ENCODE measurements around the gene RFWD3. TPM values are rescaled to one million over a fixed set of nuclear protein-coding genes. Genes with fewer than 3 reads are reported as not detected.

The RFWD3 gene
- total RNA-seq, 1 experiment from 2014 or later = 138 TPM

DNA sequence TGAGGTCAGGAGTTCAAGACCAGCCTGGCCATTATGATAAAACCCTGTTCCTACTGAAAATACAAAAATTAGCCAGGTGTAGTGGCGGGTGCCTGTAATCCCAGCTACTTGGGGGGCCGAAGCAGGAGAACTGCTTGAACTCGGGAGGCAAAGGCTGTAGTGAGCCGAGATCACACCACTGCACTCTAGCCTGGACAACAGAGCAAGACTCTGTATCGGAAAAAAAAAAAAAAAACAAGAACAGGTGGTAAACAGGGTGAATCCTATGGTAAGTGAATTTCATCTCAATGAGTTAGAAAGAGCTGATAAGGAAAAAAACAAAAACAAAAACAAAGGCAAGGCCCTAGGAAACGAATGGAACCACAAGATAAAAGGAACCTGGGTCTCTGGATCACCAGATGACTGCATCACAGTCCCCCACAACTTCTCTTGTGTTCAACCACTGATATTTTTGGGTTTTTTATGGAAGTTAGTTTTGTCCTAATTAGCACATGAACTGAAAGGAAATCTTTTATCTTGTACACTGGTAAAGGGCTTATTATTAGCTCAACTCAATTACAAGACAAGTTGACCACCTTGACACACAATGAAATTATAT, 80.7 kb downstream of the RFWD3 start:
- DNase-seq (ENCODE audit: low spot score) = no peak
- CTCF ChIA-PET = no interaction called here
- intact Hi-C loops (cut with micrococcal nuclease; ENCODE audit: unreplicated experiment) = no loop called here
- BruUV-seq (replicated peaks) = no TSS peak
- Histone ChIP-seq H3K36me3 (ENCODE audit: insufficient read depth, low read length, poor library complexity, severe bottlenecking) (peaks cover 40% of the 10 kb centered on the region), H3K4me1 (ENCODE audit: insufficient read depth, low read length, poor library complexity, severe bottlenecking) (peaks cover 61% of the 10 kb centered on the region), H3K9me3 (ENCODE audit: low read depth, low read length, poor library complexity, severe bottlenecking) (no peaks in the 10 kb centered on the region), H3K27ac (ENCODE audit: low read depth, low read length, poor library complexity, severe bottlenecking) (peak overlapping the region; percentile 43), H3K4me3 (ENCODE audit: low read depth, low read length, poor library complexity, severe bottlenecking) (no peak overlapping the region), H3K27me3 (replicated peaks; ENCODE audit: insufficient read depth, low read depth, low read length, poor library complexity) (no peaks in the 10 kb centered on the region)
- TF ChIP-seq, protein P1, sequence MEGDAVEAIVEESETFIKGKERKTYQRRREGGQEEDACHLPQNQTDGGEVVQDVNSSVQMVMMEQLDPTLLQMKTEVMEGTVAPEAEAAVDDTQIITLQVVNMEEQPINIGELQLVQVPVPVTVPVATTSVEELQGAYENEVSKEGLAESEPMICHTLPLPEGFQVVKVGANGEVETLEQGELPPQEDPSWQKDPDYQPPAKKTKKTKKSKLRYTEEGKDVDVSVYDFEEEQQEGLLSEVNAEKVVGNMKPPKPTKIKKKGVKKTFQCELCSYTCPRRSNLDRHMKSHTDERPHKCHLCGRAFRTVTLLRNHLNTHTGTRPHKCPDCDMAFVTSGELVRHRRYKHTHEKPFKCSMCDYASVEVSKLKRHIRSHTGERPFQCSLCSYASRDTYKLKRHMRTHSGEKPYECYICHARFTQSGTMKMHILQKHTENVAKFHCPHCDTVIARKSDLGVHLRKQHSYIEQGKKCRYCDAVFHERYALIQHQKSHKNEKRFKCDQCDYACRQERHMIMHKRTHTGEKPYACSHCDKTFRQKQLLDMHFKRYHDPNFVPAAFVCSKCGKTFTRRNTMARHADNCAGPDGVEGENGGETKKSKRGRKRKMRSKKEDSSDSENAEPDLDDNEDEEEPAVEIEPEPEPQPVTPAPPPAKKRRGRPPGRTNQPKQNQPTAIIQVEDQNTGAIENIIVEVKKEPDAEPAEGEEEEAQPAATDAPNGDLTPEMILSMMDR (conservative IDR thresholded peaks at IDR 0.05; ENCODE audit: low read depth, low read length) = no peak
- TF ChIP-seq EZH2 (IDR thresholded peaks at IDR 0.05; ENCODE audit: borderline replicate concordance, low read depth, low read length, poor library complexity, severe bottlenecking) = no peak
- POLR2A ChIA-PET (ENCODE audit: low non-redundant PET) = no interaction called here

DNA sequence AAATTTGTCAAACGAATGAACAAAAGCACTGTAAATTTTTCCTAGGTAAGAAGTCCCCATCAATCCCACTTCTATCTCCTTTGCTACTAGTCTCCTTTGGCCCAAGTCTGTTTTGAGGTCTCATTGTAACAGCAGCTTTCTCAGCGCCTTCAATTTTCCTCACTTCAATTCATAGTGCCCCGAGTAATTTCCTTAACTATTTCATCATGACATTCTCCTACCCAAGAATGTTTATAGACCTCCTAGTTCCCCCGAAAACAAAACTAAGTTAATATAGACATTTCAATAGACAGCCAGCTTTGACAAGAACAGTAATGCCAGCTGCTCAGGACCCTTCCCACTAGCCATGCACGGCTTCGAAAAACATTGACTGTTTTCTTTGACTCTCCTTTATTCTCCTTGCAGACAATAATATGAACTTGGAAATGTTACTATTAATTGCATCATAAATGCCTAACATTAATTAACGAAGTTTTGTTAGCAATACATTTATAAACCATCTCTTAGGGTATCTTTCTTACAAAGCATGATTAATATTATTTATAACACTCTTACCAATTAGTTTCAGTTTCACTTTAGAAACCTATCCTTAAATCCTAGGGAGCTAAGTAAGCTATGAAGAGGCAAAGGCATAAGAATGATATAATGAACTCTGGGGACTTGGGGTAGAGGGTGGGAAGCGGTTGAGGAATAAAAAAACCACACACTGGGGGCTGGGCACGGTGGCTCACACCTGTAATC, 82.6 kb downstream of the RFWD3 start:
- TSS peak; percentile 7 for BruUV-seq (replicated peaks)
- H3K9me3 ChIP-seq (ENCODE audit: low read depth, low read length, poor library complexity, severe bottlenecking) = no peaks in the 10 kb centered on the region
- POLR2A ChIA-PET (ENCODE audit: low non-redundant PET) = interaction anchor here (0.5 kb wide), 1 partner anchor 10 kb away, joined by 3 read pairs; no protein-coding TSS in a partner anchor
- DNase-seq (ENCODE audit: low spot score) = no peak
- no peak overlapping the region for H3K4me3 ChIP-seq (ENCODE audit: low read depth, low read length, poor library complexity, severe bottlenecking)
- H3K36me3 ChIP-seq (ENCODE audit: insufficient read depth, low read length, poor library complexity, severe bottlenecking) = peaks cover 36% of the 10 kb centered on the region
- CTCF ChIA-PET = no interaction called here
- intact Hi-C loops (cut with micrococcal nuclease; ENCODE audit: unreplicated experiment) = no loop called here
- no peak for TF ChIP-seq EZH2 (IDR thresholded peaks at IDR 0.05; ENCODE audit: borderline replicate concordance, low read depth, low read length, poor library complexity, severe bottlenecking)
- TF ChIP-seq, protein P1 (conservative IDR thresholded peaks at IDR 0.05; ENCODE audit: low read depth, low read length) = no peak
- peaks cover 66% of the 10 kb centered on the region for H3K4me1 ChIP-seq (ENCODE audit: insufficient read depth, low read length, poor library complexity, severe bottlenecking)
- no peaks in the 10 kb centered on the region for H3K27me3 ChIP-seq (replicated peaks; ENCODE audit: insufficient read depth, low read depth, low read length, poor library complexity)
- H3K27ac ChIP-seq (ENCODE audit: low read depth, low read length, poor library complexity, severe bottlenecking) = peak overlapping the region; percentile 27

DNA sequence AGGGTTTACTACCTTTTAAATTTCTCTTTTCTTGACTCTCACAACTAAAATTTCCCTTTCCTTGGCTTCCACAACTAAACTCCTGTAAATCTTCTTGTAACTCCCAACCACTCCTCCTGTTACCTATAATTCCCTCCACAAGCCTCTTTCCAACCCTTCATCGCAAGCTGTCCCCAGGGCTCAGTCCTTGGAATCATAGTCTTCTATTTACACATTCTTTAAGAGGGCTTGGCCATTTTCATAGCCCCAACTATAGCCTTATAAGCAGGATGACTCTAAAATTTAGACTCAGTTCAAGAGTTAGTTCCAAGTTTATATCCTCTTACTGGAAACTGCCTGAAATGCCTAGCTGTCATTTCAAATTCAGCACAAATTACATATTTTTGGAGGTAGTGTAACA, 83.7 kb downstream of the RFWD3 start:
- TF ChIP-seq, protein P1 (conservative IDR thresholded peaks at IDR 0.05; ENCODE audit: low read depth, low read length) = no peak
- TF ChIP-seq EZH2 (IDR thresholded peaks at IDR 0.05; ENCODE audit: borderline replicate concordance, low read depth, low read length, poor library complexity, severe bottlenecking) = no peak
- POLR2A ChIA-PET (ENCODE audit: low non-redundant PET) = no interaction called here
- Histone ChIP-seq H3K27me3 (replicated peaks; ENCODE audit: insufficient read depth, low read depth, low read length, poor library complexity) (no peaks in the 10 kb centered on the region), H3K27ac (ENCODE audit: low read depth, low read length, poor library complexity, severe bottlenecking) (peak overlapping the region; percentile 27), H3K4me3 (ENCODE audit: low read depth, low read length, poor library complexity, severe bottlenecking) (no peak overlapping the region), H3K36me3 (ENCODE audit: insufficient read depth, low read length, poor library complexity, severe bottlenecking) (peaks cover 28% of the 10 kb centered on the region), H3K9me3 (ENCODE audit: low read depth, low read length, poor library complexity, severe bottlenecking) (no peaks in the 10 kb centered on the region), H3K4me1 (ENCODE audit: insufficient read depth, low read length, poor library complexity, severe bottlenecking) (peaks cover 69% of the 10 kb centered on the region)
- no TSS peak for BruUV-seq (replicated peaks)
- DNase-seq (ENCODE audit: low spot score) = no peak
- intact Hi-C loops (cut with micrococcal nuclease; ENCODE audit: unreplicated experiment) = no loop called here
- CTCF ChIA-PET = no interaction called here

All from A673 (cell line).